HG03432 (cell line): ENCODE results near the gene ZDHHC18.
A peak's percentile ranks its signal among the peaks of the same experiment; 100 is the strongest.
"Not testable (repeated sequence)": the region's sequence is repeated elsewhere in the genome, so short reads cannot be mapped to it uniquely, and the experiment has no call there.

ENCODE experiments used
- ATAC-seq: cut with Tn5 transposase; IDR thresholded peaks from one replicate; pipeline ENCODE4 v1.9.1; 2021; ENCODE audit warnings: mild to moderate bottlenecking, moderate library complexity; ENCODE audit not compliant: unreplicated experiment

ZDHHC18 gene

GRCh38 chr1:26790551-26790953 is 35.9 kb upstream of the ZDHHC18 start:
- ATAC-seq, result no peak

GRCh38 chr1:26791148-26791547 is 35.3 kb upstream of the ZDHHC18 start:
- no peak for ATAC-seq

DNA sequence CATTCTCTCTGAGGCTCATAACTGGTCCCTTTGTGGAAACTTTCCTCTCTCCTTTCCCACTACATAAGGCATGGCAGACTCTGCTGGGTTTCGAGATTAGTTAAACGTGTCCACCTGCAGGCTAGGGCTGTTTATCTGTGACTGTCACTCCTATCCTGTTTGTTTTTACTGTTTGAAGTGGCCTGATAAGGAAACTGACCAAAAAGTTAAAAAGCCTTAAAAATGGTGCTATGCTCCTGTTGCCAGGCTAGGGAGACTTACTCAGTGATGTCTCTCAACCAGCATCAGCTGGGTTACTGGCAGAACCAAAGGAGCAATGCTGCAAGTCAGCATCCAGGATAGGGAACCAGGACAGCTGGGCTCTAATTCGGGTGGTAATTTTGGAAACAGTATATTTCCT is 34.9 kb upstream of the ZDHHC18 start:
- ATAC-seq, result no peak

DNA sequence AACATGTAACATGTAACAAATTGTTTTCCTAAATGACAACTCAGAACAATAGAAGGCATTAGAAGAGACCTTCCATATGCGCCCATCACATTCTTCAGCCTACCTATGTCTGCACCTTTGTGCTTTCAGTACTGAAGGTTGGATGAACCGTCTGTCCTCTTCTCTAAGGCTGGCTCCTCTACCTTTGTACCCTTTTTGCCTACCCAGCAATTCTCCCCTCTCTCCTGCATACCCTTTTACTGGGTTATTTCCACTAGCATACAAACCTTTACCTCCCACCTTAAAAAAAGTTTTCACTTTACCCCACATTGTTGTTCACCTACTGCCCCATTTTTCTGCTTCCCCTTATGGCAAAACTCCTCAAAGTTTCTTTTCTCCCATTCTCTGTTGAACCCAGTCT is 33.6 kb upstream of the ZDHHC18 start:
- no peak for ATAC-seq

- ATAC-seq, result no peak
Observed at GRCh38 chr1:26794391-26794790, 32.1 kb upstream of the ZDHHC18 start.

DNA sequence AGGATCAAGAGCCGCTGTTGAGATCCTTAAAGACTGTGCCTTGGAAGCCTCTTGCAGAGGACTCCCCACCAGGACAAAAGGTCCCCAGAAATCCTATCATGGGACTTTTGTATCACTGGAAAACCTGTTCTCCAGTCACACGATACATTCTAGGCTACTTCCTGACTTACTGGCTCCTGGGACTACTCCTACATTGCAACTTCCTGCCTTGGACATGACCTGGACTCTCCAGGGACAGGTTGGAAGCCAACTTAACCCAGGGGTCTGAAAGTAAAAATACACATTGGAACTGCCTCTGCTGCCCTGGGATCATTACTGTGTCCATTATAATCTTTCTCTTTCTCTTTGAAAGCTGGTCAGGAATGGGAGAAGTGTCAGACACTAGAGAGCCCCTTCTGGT is 28.9 kb upstream of the ZDHHC18 start:
- ATAC-seq, result no peak

DNA sequence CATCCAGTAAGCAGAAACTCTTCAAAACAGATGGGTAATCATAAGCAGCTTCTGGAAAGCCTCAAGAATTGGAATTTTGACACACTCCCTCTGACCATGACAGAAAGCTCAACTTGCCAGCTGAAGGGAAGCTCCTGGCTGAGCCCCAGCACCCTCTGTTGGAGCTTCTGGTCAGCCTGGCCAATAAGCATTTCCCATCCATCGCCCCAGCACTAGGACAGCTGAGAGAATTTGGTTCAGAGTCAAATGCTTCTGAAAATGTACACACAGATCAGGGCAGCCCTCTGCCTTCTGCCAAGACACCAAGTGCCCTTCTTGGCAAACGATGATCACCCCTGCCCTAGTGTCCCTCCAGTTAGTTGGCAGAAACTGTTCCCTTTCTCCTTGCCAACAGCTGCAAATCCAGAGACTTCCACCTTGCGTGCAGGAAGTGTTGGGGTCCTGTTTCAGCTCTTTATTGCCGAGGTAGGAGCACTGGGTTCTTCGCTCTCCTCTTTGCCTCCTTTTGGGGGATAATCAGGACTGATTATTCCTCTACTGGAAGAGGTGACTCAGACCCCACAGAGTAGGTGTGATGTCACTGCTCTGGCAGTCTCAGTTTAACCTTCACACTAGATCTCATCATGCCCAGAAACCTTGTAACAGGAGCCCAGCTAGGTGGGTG is 26.9 kb upstream of the ZDHHC18 start:
- no peak for ATAC-seq

DNA sequence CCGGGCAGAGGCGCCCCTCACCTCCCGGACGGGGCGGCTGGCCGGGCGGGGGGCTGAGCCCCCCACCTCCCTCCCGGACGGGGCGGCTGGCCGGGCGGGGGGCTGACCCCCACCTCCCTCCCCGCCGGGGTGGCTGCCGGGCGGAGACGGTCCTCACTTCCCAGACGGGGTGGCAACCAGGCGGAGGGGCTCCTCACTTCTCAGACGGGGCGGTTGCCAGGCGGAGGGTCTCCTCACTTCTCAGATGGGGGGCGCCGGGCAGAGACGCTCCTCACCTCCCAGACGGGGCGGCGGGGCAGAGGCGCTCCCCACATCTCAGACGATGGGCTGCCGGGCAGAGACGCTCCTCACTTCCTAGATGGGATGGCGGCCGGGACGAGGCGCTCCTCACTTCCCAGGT is 22.6 kb upstream of the ZDHHC18 start:
- ATAC-seq, result not testable (repeated sequence)

DNA sequence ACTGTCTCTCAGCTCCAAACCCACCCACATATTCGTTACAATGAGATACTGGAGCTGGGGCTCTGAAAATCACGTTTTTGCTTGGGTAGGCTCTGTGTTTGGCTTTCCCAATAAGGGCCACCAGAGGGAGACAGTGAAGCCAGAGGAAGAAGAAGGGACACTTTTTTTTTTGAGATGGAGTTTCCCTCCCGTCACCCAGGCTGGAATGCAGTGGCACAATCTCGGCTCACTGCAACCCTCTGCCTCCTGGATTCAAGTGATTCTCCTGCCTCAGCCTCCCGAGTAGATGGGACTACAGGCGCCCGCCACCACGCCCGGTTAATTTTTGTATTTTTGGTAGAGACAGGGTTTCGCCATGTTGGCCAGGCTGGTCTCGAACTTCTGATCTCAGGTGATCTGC is 16.4 kb upstream of the ZDHHC18 start:
- not testable (repeated sequence) for ATAC-seq

DNA sequence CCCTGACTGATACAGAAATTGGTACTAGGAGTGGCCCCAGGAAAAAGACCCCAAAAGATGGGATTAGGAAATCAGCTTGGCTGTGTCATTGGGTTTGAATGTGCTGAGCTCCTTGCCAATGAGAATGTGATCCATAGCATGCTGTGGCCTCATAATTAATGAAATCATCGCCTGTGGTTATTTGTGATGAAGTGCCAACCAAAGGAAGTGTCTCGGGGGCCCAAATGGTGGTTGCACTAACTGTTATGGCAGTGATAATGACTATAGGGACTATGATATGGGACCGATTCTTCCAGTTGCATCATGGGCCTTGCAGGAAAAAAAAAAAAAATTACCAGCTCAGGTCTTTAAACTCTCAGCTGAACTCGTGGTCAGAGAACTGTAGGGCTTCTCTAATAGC is 15.4 kb upstream of the ZDHHC18 start:
- ATAC-seq, result no peak

- ATAC-seq, result no peak
Observed at GRCh38 chr1:26811708-26812107, 14.8 kb upstream of the ZDHHC18 start.

DNA sequence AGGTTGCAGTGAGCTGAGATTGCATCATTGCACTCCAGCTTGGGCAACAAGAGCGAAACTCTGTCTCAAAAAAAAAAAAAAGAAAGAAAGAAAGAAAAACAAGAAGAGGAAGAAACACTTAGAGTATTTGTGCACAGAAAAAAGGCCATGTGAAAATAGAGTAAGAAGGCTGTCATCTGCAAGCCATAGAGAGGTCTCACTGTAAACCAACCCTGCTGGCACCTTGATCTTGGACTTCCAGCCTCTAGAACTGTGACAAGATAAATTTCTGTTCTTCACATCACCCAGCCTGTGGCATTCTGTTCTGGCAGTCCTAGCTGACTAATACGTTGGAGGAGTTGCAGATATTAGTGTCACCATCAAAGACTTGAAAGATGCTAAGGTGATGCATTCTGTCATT is 12.1 kb upstream of the ZDHHC18 start:
- ATAC-seq, result no peak

DNA sequence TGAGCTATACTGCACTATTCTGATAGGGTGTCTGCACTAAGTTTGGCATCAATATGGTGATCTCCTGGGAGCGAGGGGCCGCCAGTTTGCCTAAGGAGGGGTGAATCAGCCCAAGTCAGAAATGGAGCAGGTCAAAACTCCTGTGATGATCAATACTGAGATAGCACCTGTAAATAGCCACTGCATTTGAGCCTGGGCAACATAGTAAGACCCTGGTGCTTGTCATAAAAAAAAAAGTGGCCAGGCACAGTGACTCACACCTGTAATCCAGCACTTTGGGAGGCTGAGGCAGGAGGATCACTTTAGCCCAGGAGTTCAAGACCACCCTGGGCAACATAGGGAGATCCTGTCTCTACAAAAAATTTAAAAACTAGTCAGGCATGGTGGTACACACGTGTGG is 11.6 kb upstream of the ZDHHC18 start:
- ATAC-seq, result no peak

DNA sequence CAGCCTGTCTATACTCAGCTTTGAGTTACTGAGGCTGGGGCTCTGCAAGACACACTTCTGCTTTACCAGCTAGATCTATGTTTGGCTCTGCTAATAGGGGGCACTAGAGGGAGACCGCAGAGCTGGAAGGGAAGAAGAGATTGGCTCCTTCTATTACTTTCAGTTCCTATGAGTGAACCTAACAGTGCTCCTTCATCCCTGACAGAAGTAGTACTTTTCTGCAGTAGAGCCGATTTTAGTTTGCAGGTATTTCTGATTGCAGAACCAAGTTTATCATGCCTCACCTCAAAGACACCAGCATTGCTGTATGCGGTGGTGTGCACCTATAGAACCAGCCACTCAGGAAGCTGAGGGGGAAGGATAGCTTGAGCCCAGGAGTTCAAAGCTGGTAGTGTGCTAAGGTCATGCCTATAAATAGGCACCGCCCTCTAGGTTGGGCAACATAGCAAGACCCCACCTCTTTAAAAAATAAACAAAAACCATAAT is 5.7 kb upstream of the ZDHHC18 start:
- peak; percentile 84 for ATAC-seq

GRCh38 chr1:26822737-26823395 is 3.6 kb upstream of the ZDHHC18 start:
- no peak for ATAC-seq

DNA sequence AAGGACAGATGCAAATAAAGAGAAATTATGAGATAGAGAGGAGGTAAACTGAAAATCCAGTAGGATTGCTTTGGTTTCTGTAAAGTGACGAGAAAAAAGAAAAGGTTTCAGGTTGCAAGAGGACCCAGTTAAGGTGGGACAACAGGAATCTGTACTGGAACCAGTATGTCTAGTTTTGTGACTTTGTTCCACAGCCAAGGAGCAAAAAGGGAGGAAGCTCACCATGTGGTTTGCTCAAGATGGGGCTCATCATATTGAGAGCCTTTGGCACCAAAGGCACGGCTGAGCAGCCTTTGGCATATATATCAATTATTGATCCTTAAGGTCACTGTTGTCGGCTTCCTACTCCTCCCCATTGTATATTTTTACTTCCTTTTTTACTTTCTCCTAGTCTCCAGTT is 1.8 kb upstream of the ZDHHC18 start:
- no peak for ATAC-seq

GRCh38 chr1:26827106-26827604 is 667 bp downstream of the ZDHHC18 start:
- ATAC-seq, result peak; percentile 7

- no peak for ATAC-seq
Observed at GRCh38 chr1:26827663-26828062, 1.2 kb downstream of the ZDHHC18 start.

DNA sequence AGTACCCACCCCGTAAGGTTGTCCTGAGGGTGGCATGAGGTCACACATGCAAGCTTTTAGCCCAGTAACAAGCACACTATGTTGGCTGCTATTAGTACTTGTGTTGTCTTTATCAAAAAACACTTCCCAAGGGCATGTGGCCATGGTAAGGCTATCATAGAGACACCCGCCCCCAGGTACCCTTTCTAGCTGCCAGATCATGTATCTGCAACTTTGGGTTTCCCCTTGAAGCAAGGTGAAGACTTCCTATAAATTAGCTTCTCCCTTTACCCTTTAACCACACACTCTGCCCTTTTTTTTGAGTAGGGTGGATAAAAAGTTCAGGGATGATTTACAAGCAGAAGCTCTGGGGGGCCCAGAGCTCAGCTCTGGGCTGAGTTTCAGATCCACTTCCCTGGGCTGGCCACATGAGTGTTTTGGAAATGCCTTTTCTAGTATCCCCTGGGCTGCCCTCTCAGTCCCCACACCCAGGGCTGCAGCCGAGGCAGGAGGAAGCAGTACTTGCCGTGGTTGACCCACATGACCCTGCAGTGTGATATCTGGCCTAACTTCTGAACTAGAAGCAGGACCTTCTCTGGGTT is 2.0 kb downstream of the ZDHHC18 start:
- no peak for ATAC-seq

DNA sequence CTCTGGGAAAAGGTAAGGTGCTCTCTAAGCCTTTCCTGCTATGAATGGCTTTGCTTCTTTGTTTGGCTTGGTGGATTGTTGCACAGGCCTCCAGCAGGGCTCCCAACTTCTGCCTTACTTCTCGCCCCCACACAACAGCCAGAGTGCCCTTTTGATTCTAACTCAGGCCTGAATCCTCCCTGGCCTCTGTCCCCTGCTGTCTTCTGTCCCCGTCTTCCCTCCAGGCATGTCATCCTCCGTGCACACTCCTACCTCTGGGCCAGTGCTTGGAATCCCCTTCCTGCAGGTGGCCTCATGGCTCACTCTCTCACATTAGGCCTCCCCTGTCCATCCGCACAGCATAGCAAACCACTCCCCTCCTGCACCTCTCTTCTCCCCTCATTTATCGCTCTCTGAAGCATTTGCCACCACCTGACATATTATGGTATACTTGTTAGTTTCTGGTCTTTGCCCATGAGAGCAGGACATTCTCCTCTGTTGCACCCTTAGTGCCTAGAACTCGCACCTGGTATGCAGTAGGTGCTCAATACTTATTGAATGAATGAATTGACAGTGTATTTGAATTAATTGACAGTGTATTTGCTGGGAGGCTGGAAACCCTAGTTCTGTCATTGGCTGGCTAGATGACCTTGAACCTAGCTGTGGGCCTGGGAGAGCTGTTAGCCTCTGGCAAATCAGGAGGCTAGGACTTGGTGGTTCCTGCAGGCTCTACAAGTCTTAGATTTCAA is 2.9 kb downstream of the ZDHHC18 start:
- ATAC-seq, result no peak

- no peak for ATAC-seq
Observed at GRCh38 chr1:26831059-26831458, 4.6 kb downstream of the ZDHHC18 start.
